ENCODE results near the gene MLXIP.

DNA sequence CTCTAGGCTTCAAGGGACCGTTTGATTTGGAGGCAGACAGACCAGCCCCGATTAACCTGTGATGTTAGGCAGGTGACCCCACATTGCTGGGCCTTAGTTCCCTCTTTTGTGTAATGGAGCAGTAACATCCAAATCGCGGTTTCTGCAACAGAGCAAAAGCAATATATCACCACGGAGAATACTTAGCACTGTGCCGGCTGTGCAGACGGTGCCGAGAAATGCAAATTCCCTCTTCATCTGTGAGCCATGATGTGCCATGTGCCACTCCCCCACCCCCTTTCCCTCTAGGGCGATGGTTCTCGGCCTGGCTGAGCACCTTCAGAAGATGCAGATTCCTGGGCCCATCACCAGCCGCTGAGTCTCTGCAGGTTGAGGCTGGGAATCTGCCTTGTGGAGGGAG is 46.0 kb upstream of the MLXIP start:
- TF ChIP-seq POLR2A (IDR thresholded peaks at IDR 0.05) (no peak), POLR2AphosphoS5 (IDR thresholded peaks at IDR 0.05) (no peak)
- TF ChIP-seq, protein P1, sequence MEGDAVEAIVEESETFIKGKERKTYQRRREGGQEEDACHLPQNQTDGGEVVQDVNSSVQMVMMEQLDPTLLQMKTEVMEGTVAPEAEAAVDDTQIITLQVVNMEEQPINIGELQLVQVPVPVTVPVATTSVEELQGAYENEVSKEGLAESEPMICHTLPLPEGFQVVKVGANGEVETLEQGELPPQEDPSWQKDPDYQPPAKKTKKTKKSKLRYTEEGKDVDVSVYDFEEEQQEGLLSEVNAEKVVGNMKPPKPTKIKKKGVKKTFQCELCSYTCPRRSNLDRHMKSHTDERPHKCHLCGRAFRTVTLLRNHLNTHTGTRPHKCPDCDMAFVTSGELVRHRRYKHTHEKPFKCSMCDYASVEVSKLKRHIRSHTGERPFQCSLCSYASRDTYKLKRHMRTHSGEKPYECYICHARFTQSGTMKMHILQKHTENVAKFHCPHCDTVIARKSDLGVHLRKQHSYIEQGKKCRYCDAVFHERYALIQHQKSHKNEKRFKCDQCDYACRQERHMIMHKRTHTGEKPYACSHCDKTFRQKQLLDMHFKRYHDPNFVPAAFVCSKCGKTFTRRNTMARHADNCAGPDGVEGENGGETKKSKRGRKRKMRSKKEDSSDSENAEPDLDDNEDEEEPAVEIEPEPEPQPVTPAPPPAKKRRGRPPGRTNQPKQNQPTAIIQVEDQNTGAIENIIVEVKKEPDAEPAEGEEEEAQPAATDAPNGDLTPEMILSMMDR (IDR thresholded peaks at IDR 0.05): no peak

Data from prostate gland (tissue), 2 donors.